ENCODE results near the gene RAB5A. TPM values are rescaled to one million over a fixed set of nuclear protein-coding genes. Genes with fewer than 3 reads are reported as not detected.
"Not testable (repeated sequence)": the region's sequence is repeated elsewhere in the genome, so short reads cannot be mapped to it uniquely, and the experiment has no call there.

Gene RAB5A
- total RNA-seq, 4 donors from 2014 or later = 82.4 to 108 (median 94.4) TPM

- no peak overlapping the region for H3K4me3 ChIP-seq
- DNase-seq (ENCODE audit: low spot score in 2 of 2) = no peak
- peaks cover 11% of the 10 kb centered on the region for H3K4me1 ChIP-seq
- H3K36me3 ChIP-seq = no peaks in the 10 kb centered on the region
- H3K27me3 ChIP-seq = no peaks in the 10 kb centered on the region
- no peaks in the 10 kb centered on the region for H3K9me3 ChIP-seq
- TF ChIP-seq, protein P1, sequence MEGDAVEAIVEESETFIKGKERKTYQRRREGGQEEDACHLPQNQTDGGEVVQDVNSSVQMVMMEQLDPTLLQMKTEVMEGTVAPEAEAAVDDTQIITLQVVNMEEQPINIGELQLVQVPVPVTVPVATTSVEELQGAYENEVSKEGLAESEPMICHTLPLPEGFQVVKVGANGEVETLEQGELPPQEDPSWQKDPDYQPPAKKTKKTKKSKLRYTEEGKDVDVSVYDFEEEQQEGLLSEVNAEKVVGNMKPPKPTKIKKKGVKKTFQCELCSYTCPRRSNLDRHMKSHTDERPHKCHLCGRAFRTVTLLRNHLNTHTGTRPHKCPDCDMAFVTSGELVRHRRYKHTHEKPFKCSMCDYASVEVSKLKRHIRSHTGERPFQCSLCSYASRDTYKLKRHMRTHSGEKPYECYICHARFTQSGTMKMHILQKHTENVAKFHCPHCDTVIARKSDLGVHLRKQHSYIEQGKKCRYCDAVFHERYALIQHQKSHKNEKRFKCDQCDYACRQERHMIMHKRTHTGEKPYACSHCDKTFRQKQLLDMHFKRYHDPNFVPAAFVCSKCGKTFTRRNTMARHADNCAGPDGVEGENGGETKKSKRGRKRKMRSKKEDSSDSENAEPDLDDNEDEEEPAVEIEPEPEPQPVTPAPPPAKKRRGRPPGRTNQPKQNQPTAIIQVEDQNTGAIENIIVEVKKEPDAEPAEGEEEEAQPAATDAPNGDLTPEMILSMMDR (IDR thresholded peaks at IDR 0.05) = no peak
- TF ChIP-seq POLR2AphosphoS5 (IDR thresholded peaks at IDR 0.05) = no peak
- no peak for TF ChIP-seq EP300 (IDR thresholded peaks at IDR 0.05)
- TF ChIP-seq POLR2A (IDR thresholded peaks at IDR 0.05) = no peak
- no peak overlapping the region for H3K27ac ChIP-seq
- WGBS = 81% methylated on average over 4 of the region's 4 CpGs
Measured at GRCh38 chr3:20027136-20027535, 80.2 kb downstream of the RAB5A start.

DNA sequence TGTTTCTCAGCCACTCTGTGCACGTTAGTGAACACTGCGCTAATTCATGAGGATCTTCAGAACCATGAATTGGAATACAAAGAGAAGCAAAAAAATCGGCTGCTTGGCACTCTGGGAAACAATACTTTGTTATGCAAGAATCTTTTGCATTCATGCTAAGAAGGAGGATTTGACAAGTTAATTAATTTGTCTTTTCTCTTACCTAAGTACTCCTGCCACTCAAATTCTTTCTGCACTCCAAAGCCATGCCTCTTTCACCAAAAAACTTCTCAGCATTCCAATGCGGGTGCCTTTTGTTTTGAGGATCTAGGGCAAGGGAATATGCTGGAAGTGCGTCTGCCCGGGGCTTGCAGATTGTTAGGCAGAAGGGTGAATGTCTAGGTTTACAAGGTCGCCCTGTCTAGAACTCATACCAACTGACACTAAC is 82.0 kb downstream of the RAB5A start:
- Histone ChIP-seq H3K27me3 (no peaks in the 10 kb centered on the region), H3K4me3 (no peak overlapping the region), H3K36me3 (no peaks in the 10 kb centered on the region), H3K9me3 (no peaks in the 10 kb centered on the region), H3K4me1 (no peaks in the 10 kb centered on the region), H3K27ac (no peak overlapping the region)
- WGBS = 87% methylated on average over 7 of the region's 7 CpGs
- no peak for DNase-seq (ENCODE audit: low spot score in 2 of 2)
- TF ChIP-seq POLR2AphosphoS5 (IDR thresholded peaks at IDR 0.05) (no peak), POLR2A (IDR thresholded peaks at IDR 0.05) (no peak), EP300 (IDR thresholded peaks at IDR 0.05) (no peak)
- TF ChIP-seq, protein P1 (IDR thresholded peaks at IDR 0.05) = no peak

DNA sequence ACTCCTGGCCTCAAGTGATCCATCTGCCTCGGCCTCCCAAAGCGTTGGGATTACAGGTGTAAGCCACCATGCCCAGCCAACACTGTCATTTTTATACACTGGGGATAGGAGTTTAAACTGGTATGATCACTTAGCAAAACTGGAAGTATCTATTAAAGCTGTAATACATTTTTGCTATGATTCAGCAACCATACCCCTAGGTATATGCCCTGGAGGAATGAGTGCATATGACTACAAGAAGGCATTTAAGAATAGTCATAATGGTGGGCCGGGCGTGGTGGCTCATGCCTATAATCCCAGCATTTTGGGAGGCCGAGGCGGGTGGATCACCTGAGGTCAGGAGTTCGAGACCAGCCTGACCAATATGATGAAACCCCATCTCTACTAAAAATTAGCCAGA is 85.0 kb downstream of the RAB5A start:
- H3K9me3 ChIP-seq; H3K4me3 ChIP-seq; H3K4me1 ChIP-seq; H3K36me3 ChIP-seq; H3K27me3 ChIP-seq; H3K27ac ChIP-seq; DNase-seq (ENCODE audit: low spot score in 2 of 2): not testable (repeated sequence)
- 93% methylated on average over 7 of the region's 7 CpGs for WGBS

Other genes starting within 250 kb of the RAB5A start
- 1 to 10 TPM in 2 of 4 donors, under 1 TPM in 1, not detected in 1; 0.89 to 2.4 (median 1.8) TPM for gene EFHB, start 12.9 kb upstream of the RAB5A start, total RNA-seq
- gene PP2D1, start 65.2 kb downstream of the RAB5A start, total RNA-seq = not detected
- gene KAT2B, start 93.3 kb downstream of the RAB5A start, total RNA-seq = 10 to 100 TPM; 35.7 to 63.7 (median 40.2) TPM
- gene SGO1, start 239.1 kb downstream of the RAB5A start, total RNA-seq = 1 to 10 TPM in 3 of 4 donors, under 1 TPM in 1; 0.89 to 2.6 (median 1.6) TPM

Data from suprapubic skin (tissue), 4 donors.